ENCODE results near the gene SYT1. TPM values are rescaled to one million over a fixed set of nuclear protein-coding genes. Genes with fewer than 3 reads are reported as not detected.

Gene SYT1
- total RNA-seq, 1 experiment from 2014 or later: 44.9 TPM

- ChIA-PET RAD21 (ENCODE audit: low non-redundant PET in 1 of 2, low total read pairs in 2 of 2, uncharacterized antibody in 2 of 2, unreplicated experiment in 2 of 2) (no interaction called here), CTCF (no interaction called here), POLR2A (no interaction called here)
- Histone ChIP-seq H3K79me2 (ENCODE audit: insufficient read depth, low read length) (no peaks in the 10 kb centered on the region), H3K36me3 (ENCODE audit: control insufficient read depth in 1 of 2, insufficient read depth in 2 of 2, low read length in 2 of 2) (no peaks in the 10 kb centered on the region), H3K4me2 (ENCODE audit: low read length) (no peak overlapping the region), H2AFZ (ENCODE audit: low read depth, low read length, poor library complexity, severe bottlenecking) (no peak overlapping the region), H3K27me3 (ENCODE audit: insufficient read depth, low read length) (no peaks in the 10 kb centered on the region), H3K27ac (ENCODE audit: low read depth, low read length) (no peak overlapping the region), H3K4me1 (ENCODE audit: control insufficient read depth in 1 of 2, insufficient read depth in 2 of 2, low read length in 2 of 2) (peaks cover 3 to 40% of the 10 kb centered on the region in 2 experiments; a peak in 3 of 4 replicates), H3K9me3 (ENCODE audit: control insufficient read depth in 1 of 2, insufficient read depth in 1 of 2, low read depth in 1 of 2, low read length in 2 of 2) (no peaks in the 10 kb centered on the region), H3K9me2 (ENCODE audit: insufficient read depth) (no peaks in the 10 kb centered on the region), H4K20me1 (ENCODE audit: insufficient read depth) (no peaks in the 10 kb centered on the region), H3K9ac (ENCODE audit: low read length) (no peak overlapping the region), H3K4me3 (replicated peaks in 1 of 2; ENCODE audit: low read depth in 1 of 2, low read length in 2 of 2) (no peak overlapping the region)
- BruUV-seq (replicated peaks): no TSS peak
- TF ChIP-seq ZNF274 (IDR thresholded peaks at IDR 0.05; ENCODE audit: low read depth, low read length): no peak
- no peak for TF ChIP-seq ZFX (IDR thresholded peaks at IDR 0.05)
- no peak for ATAC-seq
- no peak for DNase-seq (ENCODE audit: low read depth, low spot score)
- intact Hi-C loops (cut with micrococcal nuclease): no loop called here
Observed at GRCh38 chr12:78966062-78966461, 101.5 kb downstream of the SYT1 start.

GRCh38 chr12:78966926-78967325 is 102.4 kb downstream of the SYT1 start:
- Histone ChIP-seq H3K4me3 (replicated peaks in 1 of 2; ENCODE audit: low read depth in 1 of 2, low read length in 2 of 2) (no peak overlapping the region), H3K79me2 (ENCODE audit: insufficient read depth, low read length) (no peaks in the 10 kb centered on the region), H3K9me2 (ENCODE audit: insufficient read depth) (no peaks in the 10 kb centered on the region), H3K27ac (ENCODE audit: low read depth, low read length) (no peak overlapping the region), H3K9me3 (ENCODE audit: control insufficient read depth in 1 of 2, insufficient read depth in 1 of 2, low read depth in 1 of 2, low read length in 2 of 2) (no peaks in the 10 kb centered on the region), H3K27me3 (ENCODE audit: insufficient read depth, low read length) (no peaks in the 10 kb centered on the region), H3K4me2 (ENCODE audit: low read length) (no peak overlapping the region), H3K36me3 (ENCODE audit: control insufficient read depth in 1 of 2, insufficient read depth in 2 of 2, low read length in 2 of 2) (no peaks in the 10 kb centered on the region), H3K4me1 (ENCODE audit: control insufficient read depth in 1 of 2, insufficient read depth in 2 of 2, low read length in 2 of 2) (peaks cover 3 to 39% of the 10 kb centered on the region in 2 experiments; a peak in 3 of 4 replicates), H3K9ac (ENCODE audit: low read length) (no peak overlapping the region), H2AFZ (ENCODE audit: low read depth, low read length, poor library complexity, severe bottlenecking) (no peak overlapping the region), H4K20me1 (ENCODE audit: insufficient read depth) (no peaks in the 10 kb centered on the region)
- CTCF ChIA-PET: no interaction called here
- no TSS peak for BruUV-seq (replicated peaks)
- POLR2A ChIA-PET: no interaction called here
- intact Hi-C loops (cut with micrococcal nuclease): no loop called here
- no peak for TF ChIP-seq FOSL1 (IDR thresholded peaks at IDR 0.05; ENCODE audit: low read depth)
- no peak for TF ChIP-seq ZFX (IDR thresholded peaks at IDR 0.05)
- TF ChIP-seq EZH2phosphoT487 (IDR thresholded peaks at IDR 0.05; ENCODE audit: borderline replicate concordance): no peak
- TF ChIP-seq CBX3 (IDR thresholded peaks at IDR 0.05; ENCODE audit: low read depth): no peak
- TF ChIP-seq REST (IDR thresholded peaks at IDR 0.05; ENCODE audit: low read depth): no peak
- TF ChIP-seq TCF7L2 (IDR thresholded peaks at IDR 0.05; ENCODE audit: borderline replicate concordance, extremely low read depth, insufficient read depth, insufficient read length): no peak
- TF ChIP-seq MAX (IDR thresholded peaks at IDR 0.05): no peak
- no peak for TF ChIP-seq JUND (IDR thresholded peaks at IDR 0.05)
- TF ChIP-seq SP1 (IDR thresholded peaks at IDR 0.05; ENCODE audit: low read depth): no peak
- TF ChIP-seq POLR2AphosphoS5 (IDR thresholded peaks at IDR 0.05; ENCODE audit: low read depth, low read length): no peak
- TF ChIP-seq EZH2 (IDR thresholded peaks at IDR 0.05): no peak
- no peak for TF ChIP-seq CEBPB (IDR thresholded peaks at IDR 0.05; ENCODE audit: low read depth)
- no peak for ATAC-seq
- DNase-seq (ENCODE audit: low read depth, low spot score): no peak
- RAD21 ChIA-PET (ENCODE audit: low non-redundant PET in 1 of 2, low total read pairs in 2 of 2, uncharacterized antibody in 2 of 2, unreplicated experiment in 2 of 2): no interaction called here

Measured in HCT116 (cell line).